ENCODE measurements around the gene TPSD1.

- TF ChIP-seq E2F1 (CRISPR knock-in tag; IDR thresholded peaks at IDR 0.05) (no peak), PREB (CRISPR knock-in tag; IDR thresholded peaks at IDR 0.05; ENCODE audit: borderline replicate concordance) (no peak), CTCF (IDR thresholded peaks at IDR 0.05) (no peak), FOXP1 (CRISPR knock-in tag; IDR thresholded peaks at IDR 0.05; ENCODE audit: borderline replicate concordance) (no peak)
Observed at GRCh38 chr16:1274767-1275166, 18.9 kb downstream of the TPSD1 start.

All from WTC11 (cell line).